SJCRH30 (cell line): ENCODE measurements around the gene RFT1. TPM values are rescaled to one million over a fixed set of nuclear protein-coding genes. Genes with fewer than 3 reads are reported as not detected.
A peak's percentile ranks its signal among the peaks of the same experiment; 100 is the strongest.

Source experiments
- DNase-seq, 2 experiments: peaks; one replicate each; pipeline ENCODE4 v3.0.0-alpha.2; 2015 to 2020
- H3K27ac ChIP-seq: fragments of 250-450 bp; sonication (Bioruptor Pico); 2 replicates; pipeline ENCODE4 v1.5.1; 2020; ENCODE audit warnings: mild to moderate bottlenecking, moderate library complexity
- H3K27me3 ChIP-seq: fragments of 250-450 bp; sonication (Bioruptor Pico); 2 replicates; pipeline ENCODE4 v1.5.1; 2020; ENCODE audit warnings: mild to moderate bottlenecking, moderate library complexity
- H3K36me3 ChIP-seq: fragments of 250-450 bp; sonication (Bioruptor Pico); 2 replicates; pipeline ENCODE4 v1.5.1; 2020; ENCODE audit warnings: mild to moderate bottlenecking, moderate library complexity
- H3K4me1 ChIP-seq: fragments of 250-450 bp; sonication (Bioruptor Pico); 2 replicates; pipeline ENCODE4 v1.5.1; 2020; ENCODE audit warnings: mild to moderate bottlenecking, moderate library complexity
- H3K4me3 ChIP-seq: fragments of 250-450 bp; sonication (Bioruptor Pico); 2 replicates; pipeline ENCODE4 v1.5.1; 2020; ENCODE audit warnings: mild to moderate bottlenecking, moderate library complexity
- H3K9me3 ChIP-seq: fragments of 250-450 bp; sonication (Bioruptor Pico); replicated peaks from 2 replicates; pipeline ENCODE4 v1.5.1; 2020; ENCODE audit warnings: mild to moderate bottlenecking, moderate library complexity
- total RNA-seq: library from RNA; depleted of rRNA; stranded (reverse); fragments of >200 nt; shearing (Covaris generic); gene quantifications from 2 replicates; pipeline ENCODE4 v1.2.3, GENCODE V29; 2014

The RFT1 gene
- total RNA-seq, 1 experiment from 2014 or later, result 22.0 TPM

DNA sequence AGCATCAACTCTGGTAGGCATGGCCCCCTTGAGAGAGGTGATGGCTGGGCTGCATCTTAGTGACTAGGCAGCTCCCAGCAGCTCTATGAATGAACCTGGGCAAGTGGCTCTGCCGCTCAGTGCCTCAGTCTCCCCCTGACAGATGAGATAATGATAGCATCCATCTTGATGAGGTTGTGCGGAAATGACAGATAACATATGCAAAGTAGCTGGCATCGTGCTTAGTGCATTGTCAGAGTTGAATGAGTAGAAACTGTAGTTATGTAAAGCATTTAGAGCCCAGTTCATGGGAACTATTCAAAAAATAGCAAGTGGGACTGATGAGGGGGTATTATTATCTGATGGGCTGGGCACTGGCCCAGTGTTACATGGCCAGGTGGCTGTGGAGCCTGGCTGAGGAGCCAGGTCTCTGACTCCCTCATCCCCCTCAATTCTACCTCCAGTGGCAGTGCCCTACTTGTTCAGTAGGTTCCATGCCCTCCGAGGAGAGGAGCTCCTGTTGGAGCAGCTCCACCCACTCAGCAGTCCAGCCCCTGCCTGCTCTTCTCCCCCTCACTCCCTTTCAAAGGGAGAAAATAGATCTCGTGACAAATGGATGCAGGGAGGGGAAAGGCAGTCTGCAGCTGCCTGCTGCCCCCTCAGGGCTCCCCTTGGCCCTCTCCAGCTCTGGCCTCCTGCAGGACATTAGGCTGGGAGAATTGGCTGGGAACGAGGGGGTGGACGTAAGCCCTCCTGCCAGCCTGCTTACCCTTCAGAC is 37.4 kb upstream of the RFT1 start:
- Histone ChIP-seq H3K9me3 (no peaks in the 10 kb centered on the region), H3K27ac (peak overlapping the region; percentile 42; the same call in 1 of the 2 replicates), H3K4me1 (peaks cover 15% of the 10 kb centered on the region), H3K36me3 (no peaks in the 10 kb centered on the region), H3K4me3 (no peak overlapping the region), H3K27me3 (no peaks in the 10 kb centered on the region)
- no peak for DNase-seq

DNA sequence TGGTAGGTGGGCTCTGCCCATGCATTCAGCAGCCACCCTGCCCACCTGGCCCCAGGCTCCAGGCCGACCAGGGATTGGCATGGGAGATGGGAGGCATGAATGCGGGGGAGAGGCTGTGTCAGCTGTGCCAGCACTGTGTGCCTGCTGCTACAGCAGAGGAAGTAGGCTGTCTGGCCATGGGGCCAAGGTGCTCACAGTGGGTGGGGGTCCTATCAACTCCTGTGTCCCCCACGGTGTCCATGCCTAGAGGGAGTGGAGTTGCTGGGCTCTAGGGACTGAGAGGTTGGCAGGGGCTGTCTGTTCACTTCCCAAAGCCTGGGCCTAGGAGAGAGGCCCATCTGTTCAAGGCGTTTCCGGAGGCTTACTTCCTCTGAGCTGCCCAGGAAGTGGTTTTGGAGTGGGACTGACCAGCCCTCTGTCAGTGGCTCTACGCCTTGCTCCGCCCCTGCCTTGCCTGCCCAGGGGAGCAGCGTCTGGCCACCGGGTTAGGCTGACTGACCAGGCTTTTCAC is 36.6 kb upstream of the RFT1 start:
- Histone ChIP-seq H3K4me3 (no peak overlapping the region), H3K27ac (peak overlapping the region; percentile 42), H3K9me3 (no peaks in the 10 kb centered on the region), H3K36me3 (no peaks in the 10 kb centered on the region), H3K4me1 (peaks cover 15% of the 10 kb centered on the region), H3K27me3 (no peaks in the 10 kb centered on the region)
- peak; percentile 76 to 84 for DNase-seq

DNA sequence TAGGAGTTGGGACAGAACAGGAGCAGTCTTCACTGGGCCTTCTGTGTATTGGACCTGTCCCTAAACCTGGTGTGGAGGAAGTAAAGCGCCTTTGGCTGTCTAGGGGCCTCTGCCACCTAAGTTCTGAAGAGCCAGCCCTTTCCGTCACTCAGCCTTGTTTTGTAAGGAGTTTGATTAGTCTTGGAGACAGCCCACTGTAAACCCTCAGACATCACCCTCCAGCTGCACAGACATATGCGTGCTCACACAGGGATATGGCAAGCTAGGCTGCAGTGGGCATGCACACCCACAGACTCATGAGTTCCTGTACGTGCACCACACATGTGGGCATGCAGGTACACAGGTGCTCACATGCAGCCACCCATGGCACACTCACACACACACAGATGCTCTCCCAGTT is 36.0 kb upstream of the RFT1 start:
- H3K36me3 ChIP-seq, result no peaks in the 10 kb centered on the region
- peaks cover 15% of the 10 kb centered on the region for H3K4me1 ChIP-seq
- H3K9me3 ChIP-seq, result no peaks in the 10 kb centered on the region
- H3K27me3 ChIP-seq, result no peaks in the 10 kb centered on the region
- H3K27ac ChIP-seq, result no peak overlapping the region
- DNase-seq, result no peak
- no peak overlapping the region for H3K4me3 ChIP-seq

DNA sequence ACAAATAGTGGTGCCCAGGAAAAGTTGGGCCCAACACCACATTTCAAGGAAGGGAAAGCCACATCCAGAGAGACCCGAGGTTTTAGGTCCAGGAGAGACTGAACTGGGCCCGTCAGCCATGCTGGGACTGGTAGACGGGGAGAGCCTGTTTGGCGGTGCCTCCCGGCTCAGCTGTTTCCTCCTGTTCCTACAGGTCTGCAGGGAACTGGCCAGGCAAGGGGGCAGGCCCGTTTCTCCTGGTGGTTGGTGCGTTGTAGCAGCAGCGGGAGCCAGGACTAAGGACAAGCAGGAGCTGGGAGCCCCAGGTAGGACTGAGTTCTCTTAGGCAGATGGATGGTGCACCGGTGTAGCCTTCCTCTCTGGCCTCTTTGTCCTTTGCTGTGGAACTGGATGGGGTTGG is 34.7 kb upstream of the RFT1 start:
- DNase-seq, result no peak
- Histone ChIP-seq H3K36me3 (no peaks in the 10 kb centered on the region), H3K27ac (no peak overlapping the region), H3K4me1 (peaks cover 18% of the 10 kb centered on the region), H3K4me3 (no peak overlapping the region), H3K9me3 (no peaks in the 10 kb centered on the region), H3K27me3 (no peaks in the 10 kb centered on the region)

DNA sequence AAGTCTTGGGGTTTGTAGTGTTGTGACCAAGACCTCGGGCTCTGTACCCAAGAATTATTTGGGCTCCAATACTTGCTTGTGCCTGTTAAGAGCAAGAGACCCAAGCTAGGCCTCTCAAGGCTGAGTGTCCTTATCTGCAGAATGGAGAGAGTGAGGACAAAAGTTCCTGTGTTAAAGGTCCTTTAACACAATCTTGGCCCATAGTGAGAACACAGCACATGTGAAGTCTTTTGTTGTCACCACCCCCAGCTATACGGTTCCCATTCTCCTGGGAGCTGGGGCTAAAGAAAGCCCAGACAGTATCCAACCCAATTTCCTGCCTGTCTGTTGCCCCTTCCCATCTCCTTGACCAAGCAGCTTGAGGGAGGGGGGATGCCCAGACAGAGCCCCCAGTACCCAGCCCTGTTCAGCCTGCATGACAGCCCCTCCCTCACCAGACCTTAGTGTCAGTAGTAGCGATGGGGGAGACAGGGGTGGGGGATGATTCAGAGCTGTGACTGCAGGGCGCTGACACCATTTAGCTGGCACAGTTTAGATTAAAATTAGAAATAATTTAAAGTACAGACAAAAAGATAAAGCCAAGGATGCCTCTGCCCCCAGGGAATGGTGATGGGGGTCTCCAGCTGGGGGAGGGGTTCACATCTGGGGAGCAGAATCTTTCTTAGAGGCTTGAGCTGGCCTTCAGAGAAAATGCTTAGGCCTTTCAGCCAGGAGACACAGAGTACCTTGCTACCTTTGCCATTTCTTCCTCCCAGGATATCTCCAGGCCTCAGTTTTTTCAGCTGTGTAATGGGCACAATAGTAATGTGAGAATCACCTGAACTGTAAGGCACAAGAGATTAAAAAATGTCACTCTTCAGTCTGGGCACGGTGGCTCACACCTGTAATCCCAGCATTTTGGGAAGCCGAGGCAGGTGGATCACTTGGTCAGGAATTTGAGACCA is 33.5 kb upstream of the RFT1 start:
- Histone ChIP-seq H3K36me3 (no peaks in the 10 kb centered on the region), H3K4me1 (peaks cover 21% of the 10 kb centered on the region), H3K27me3 (no peaks in the 10 kb centered on the region), H3K9me3 (no peaks in the 10 kb centered on the region), H3K4me3 (no peak overlapping the region), H3K27ac (no peak overlapping the region)
- DNase-seq, result no peak

DNA sequence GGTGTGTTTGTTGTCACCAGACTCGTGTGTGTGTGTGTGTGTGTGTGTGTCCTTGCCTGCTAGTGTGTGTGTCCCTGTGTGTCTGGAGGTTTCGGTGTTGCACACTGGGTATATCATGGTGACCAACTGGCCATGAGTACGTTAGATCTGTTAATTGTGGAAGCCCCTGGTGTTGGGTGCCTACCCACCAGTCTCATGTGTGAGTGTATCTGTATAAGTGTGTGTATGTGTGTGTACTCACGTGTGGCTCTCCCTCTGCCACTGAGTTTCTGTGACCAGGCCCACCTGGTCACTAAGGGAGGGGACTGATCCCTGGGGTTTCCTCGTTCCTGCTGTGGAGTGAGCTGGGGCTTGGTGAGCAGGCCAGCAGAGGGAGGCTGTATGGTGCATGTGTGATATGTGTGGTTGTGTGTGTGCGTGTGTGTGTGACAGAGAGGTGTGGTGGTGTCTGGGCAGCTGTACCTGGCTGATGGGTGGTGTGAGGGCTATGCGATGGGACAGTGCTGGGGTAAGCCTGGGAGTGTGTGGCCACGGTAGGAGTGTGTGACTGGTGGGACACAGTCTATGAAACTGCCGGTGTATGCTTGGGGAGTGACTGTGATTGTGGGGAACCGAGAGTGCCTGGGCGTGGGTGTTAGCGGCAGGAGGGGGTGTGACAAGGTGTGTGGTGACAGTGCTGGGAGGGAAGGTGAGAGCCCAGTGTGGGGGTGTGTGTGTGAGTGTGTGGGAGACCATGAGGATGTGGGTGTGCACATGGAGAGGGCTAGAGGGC is 32.6 kb upstream of the RFT1 start:
- no peaks in the 10 kb centered on the region for H3K36me3 ChIP-seq
- H3K27ac ChIP-seq, result no peak overlapping the region
- peaks cover 21% of the 10 kb centered on the region for H3K4me1 ChIP-seq
- peak overlapping the region; percentile 80 for H3K4me3 ChIP-seq
- DNase-seq, result no peak
- no peaks in the 10 kb centered on the region for H3K9me3 ChIP-seq
- H3K27me3 ChIP-seq, result no peaks in the 10 kb centered on the region

DNA sequence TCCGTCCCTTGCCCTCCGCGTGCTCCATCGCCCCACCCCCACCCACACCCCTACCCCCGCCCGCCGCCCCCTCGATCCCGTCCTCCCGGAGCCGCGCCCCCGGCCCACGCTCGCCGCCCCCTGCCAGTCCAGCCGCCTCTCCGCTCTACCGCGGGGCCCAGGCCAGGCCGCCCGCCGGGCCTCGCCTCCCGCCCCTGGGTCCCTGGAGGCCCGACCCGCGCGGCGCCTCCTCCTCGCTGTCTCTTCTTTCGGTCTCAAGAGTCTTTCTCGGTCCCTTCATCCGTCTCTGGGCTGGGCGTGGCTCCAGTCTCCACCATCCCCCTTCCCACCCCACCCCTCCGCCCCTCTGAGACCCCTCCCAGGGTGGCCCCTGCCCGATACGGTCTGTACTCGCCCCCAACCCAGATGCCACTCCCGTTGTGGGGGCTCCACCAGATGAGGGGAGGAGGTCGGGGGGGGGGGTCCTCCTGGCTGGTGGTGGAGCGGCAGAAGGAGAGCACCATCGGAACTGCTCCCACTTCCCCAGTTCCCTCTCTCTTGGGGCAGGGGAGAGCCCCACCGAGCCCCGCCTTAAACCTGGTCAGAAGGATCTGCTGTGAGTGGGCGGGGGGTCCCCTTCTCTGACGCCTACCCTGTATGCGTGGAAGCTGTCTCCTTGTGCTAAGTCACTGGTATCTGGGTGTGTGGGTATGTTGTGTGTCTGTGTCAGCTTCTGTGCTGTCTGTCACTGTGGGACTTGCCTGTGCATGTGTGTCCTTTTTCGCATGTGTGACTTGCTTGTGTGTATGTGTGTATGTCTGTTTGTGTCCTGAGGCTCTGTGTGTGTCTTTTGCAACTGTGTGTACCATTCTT is 31.8 kb upstream of the RFT1 start:
- no peaks in the 10 kb centered on the region for H3K27me3 ChIP-seq
- peak; percentile 32 to 39 for DNase-seq

DNA sequence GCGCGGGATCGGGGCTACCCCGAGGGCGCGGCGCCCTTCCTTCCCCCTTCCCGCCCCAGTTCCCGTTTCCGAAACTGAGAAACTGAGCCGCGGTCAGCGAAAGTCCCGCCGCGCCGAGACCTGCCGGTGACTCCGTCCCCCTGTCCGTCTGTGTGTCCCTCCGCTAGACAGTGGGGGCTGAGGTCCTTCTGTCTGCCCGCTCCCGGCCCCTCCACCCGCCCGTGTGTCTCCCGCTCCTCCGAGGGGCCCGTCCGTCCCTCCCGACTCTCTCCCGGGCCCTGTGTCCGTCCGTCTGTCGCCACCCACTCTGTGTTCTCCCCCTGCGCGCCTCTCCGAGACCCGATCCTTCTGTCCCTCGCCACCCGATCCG is 31.2 kb upstream of the RFT1 start:
- Histone ChIP-seq H3K4me1 (peaks cover 8% of the 10 kb centered on the region), H3K27me3 (no peaks in the 10 kb centered on the region), H3K9me3 (no peaks in the 10 kb centered on the region), H3K27ac (no peak overlapping the region), H3K4me3 (peak overlapping the region; percentile 80), H3K36me3 (no peaks in the 10 kb centered on the region)
- peak in 1 of 2 experiments; percentile 32 for DNase-seq

More for the DNA sequence above, 31.8 kb upstream of the RFT1 start:
- no peaks in the 10 kb centered on the region for H3K9me3 ChIP-seq
- H3K4me3 ChIP-seq, result peak overlapping the region; percentile 80
- no peaks in the 10 kb centered on the region for H3K36me3 ChIP-seq
- no peak overlapping the region for H3K27ac ChIP-seq
- H3K4me1 ChIP-seq, result peaks cover 14% of the 10 kb centered on the region

DNA sequence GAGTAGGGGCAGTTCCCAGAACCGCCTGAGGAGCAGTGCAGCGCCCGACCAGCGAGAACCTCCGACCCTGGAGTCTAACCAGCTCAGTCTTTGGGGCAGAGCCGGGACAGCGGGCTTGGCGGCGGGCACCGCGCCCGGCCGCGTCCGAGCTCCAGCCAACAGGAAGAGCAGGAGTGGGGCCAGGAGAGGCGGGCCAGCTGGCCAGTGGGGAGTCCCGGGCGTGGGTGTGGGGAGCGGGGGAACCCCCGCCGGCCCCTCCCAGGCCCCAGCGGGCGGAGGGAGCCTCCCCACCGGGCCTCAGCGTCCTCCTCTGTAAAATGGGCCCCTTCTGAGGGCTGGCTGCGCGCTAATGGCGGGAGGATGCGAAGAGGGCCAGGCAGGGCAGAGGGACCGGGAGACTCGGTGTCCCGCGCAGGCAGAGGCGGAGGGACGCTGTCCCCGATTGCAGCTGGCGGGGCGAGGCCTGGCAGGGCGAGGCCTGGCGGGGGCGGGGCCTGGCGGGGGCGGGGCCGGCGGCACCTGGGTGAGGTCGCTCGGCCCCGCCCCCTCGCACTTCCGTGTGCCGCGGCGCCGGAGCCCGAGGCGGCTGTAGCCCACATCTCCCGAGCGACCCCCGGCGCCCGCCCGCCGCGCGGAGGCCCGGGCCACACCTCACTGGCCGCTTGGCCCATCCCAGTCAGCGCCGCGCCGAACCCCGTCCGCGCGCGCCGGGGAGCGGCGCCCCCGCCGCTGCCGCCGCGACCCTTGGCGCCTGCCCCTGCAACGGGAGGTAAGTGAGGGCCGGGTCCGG is 30.6 kb upstream of the RFT1 start, which contains the start of gene PRKCD:
Gene PRKCD, plus strand, starts transcription at position 550 of the 790 bp plus-strand sequence. CDS start 17,214 bp downstream, outside the sequence.
- H3K27me3 ChIP-seq, result no peaks in the 10 kb centered on the region
- H3K4me1 ChIP-seq, result peaks cover 6% of the 10 kb centered on the region; the same call in 1 of the 2 replicates
- H3K4me3 ChIP-seq, result peak within 1 kb of the TSS; percentile 80
- no peaks in the 10 kb centered on the region for H3K9me3 ChIP-seq
- 0 out of 2 replicates have a peak within 1 kb of the TSS, but pooled peaks have one; percentile 29 for H3K27ac ChIP-seq
- no peaks in the 10 kb centered on the region for H3K36me3 ChIP-seq
- peak; percentile 73 to 75 for DNase-seq

DNA sequence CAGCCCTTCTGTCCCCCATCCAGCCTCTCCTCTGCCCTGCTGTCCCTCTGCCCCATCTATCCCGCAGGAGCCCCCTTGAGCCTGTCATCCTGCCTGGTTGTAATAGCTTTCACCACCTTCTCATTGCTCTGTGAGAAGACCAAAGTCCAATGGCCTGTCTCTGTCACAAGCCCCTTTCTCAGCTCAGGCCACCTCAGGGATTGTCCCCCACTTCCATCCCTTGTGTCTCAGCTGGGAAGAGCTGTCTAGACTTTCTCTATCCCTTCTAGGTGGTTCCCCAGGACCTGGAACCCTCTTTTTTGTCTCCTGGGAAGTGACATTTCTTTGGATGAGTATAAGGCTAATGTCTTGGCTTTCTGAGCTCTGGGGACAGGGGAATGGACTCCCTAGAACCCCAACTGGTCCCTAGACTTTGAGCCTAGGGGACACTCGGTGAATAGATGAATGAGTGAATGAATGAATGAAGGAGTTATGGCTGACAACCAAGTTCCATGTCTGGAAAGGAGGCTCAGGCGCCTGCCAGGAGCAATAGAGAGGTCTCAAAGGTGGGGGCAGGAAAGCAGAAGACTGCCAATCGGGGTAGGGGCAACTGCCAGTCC is 29.9 kb upstream of the RFT1 start:
- no peaks in the 10 kb centered on the region for H3K27me3 ChIP-seq
- peaks cover 6% of the 10 kb centered on the region; the same call in 1 of the 2 replicates for H3K4me1 ChIP-seq
- H3K27ac ChIP-seq, result no peak overlapping the region
- no peak for DNase-seq
- H3K4me3 ChIP-seq, result peak overlapping the region; percentile 80
- H3K36me3 ChIP-seq, result no peaks in the 10 kb centered on the region
- H3K9me3 ChIP-seq, result no peaks in the 10 kb centered on the region

DNA sequence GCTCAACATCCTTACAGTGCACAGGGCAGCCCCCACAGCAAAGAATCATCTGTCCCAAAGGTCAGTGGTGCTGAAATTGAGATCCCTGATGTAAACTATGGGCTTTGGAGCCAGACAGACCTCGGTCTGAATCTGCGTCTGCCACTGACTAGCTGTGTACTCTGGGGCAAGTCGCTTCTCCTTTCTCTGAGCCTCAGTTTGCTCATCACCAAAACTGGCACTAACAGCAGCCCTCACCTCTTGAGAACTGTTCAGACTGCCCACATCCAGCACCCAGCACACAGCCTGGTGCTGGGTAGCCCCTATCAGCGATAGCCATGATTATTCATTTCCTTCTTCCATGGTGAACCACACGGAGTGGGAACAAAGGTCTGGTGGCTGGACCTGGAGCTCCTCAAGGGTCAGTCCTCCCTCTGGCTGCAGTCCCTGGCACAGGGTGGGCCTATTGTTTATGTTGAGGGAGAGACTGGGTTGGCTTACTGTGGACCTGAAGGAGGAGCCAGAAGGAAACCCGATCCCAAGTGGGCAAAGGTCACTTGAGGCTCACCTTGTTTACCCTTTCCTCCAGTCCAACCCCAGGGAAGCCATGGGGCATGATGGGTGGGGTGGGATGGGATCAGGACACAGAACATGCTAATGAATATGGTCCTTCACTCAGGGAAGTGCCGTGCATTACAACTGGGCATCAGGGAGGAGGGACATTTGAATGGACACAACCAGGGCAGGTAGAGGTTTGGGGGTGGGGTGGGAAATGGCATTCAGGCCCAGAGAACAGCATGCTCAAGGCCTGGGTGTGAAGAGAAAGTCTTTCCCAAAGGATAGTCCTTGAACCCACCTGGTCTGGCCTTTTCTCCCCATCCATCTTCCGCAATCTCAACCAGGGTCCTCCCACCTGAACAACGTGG is 29.2 kb upstream of the RFT1 start:
- Histone ChIP-seq H3K4me1 (peaks cover 6% of the 10 kb centered on the region; the same call in 1 of the 2 replicates), H3K27ac (no peak overlapping the region), H3K9me3 (no peaks in the 10 kb centered on the region), H3K27me3 (no peaks in the 10 kb centered on the region), H3K36me3 (no peaks in the 10 kb centered on the region), H3K4me3 (no peak overlapping the region)
- no peak for DNase-seq

DNA sequence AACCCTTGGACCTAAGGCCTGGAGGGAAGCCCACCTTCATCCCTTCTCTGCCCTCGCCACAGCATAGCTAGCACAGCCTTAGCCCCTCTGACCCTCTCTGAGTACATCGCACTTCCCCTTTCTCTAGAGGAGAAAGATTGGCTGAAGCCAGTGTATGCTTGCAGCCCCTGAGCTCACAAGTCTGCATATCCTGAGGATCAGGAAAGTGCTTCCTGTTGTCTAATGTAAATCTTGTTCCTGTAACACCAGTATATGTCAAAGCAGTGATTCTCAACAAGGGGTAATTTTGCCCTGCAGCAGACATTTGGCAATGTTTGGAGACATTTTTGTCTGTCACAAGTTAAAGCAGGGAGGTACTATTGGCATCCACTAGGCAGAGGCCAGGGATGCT is 28.5 kb upstream of the RFT1 start:
- Histone ChIP-seq H3K9me3 (no peaks in the 10 kb centered on the region), H3K27ac (no peak overlapping the region), H3K4me1 (peaks cover 6% of the 10 kb centered on the region; the same call in 1 of the 2 replicates), H3K4me3 (no peak overlapping the region), H3K27me3 (no peaks in the 10 kb centered on the region), H3K36me3 (no peaks in the 10 kb centered on the region)
- DNase-seq, result no peak
